ENCODE measurements around the gene AP2M1.

DNA sequence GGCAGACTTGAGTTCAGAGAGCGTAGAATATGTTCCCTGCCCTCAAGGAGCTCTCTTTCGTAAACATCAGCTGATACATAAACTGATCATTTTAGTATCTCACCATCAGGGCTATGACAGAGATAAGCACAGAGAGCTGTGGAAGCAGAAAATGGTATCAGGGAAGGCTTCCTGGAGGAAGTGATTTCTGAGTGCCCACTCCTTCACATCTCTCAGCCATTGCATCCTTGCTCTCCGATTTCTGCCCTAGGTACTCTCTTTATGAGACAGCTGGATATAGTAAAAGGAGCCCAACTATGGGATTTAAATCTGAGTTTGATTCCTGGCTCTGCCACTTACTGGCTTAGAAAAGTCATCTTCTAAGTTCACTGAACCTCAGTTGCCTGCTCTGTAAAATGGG lies 9.1 kb upstream of the AP2M1 start:
- no peak for TF ChIP-seq POLR2A (IDR thresholded peaks at IDR 0.05)
- no peak for TF ChIP-seq EP300 (IDR thresholded peaks at IDR 0.05)
- TF ChIP-seq, protein P1, sequence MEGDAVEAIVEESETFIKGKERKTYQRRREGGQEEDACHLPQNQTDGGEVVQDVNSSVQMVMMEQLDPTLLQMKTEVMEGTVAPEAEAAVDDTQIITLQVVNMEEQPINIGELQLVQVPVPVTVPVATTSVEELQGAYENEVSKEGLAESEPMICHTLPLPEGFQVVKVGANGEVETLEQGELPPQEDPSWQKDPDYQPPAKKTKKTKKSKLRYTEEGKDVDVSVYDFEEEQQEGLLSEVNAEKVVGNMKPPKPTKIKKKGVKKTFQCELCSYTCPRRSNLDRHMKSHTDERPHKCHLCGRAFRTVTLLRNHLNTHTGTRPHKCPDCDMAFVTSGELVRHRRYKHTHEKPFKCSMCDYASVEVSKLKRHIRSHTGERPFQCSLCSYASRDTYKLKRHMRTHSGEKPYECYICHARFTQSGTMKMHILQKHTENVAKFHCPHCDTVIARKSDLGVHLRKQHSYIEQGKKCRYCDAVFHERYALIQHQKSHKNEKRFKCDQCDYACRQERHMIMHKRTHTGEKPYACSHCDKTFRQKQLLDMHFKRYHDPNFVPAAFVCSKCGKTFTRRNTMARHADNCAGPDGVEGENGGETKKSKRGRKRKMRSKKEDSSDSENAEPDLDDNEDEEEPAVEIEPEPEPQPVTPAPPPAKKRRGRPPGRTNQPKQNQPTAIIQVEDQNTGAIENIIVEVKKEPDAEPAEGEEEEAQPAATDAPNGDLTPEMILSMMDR (IDR thresholded peaks at IDR 0.05) = no peak
- no peak for TF ChIP-seq POLR2AphosphoS5 (IDR thresholded peaks at IDR 0.05)

All from sigmoid colon (tissue), 4 donors.